ENCODE data around the gene TBC1D14. TPM values are rescaled to one million over a fixed set of nuclear protein-coding genes. Genes with fewer than 3 reads are reported as not detected.
A peak's percentile ranks its signal among the peaks of the same experiment; 100 is the strongest.

The TBC1D14 gene
- total RNA-seq, 1 donor from 2014 or later: 35.0 TPM

DNA sequence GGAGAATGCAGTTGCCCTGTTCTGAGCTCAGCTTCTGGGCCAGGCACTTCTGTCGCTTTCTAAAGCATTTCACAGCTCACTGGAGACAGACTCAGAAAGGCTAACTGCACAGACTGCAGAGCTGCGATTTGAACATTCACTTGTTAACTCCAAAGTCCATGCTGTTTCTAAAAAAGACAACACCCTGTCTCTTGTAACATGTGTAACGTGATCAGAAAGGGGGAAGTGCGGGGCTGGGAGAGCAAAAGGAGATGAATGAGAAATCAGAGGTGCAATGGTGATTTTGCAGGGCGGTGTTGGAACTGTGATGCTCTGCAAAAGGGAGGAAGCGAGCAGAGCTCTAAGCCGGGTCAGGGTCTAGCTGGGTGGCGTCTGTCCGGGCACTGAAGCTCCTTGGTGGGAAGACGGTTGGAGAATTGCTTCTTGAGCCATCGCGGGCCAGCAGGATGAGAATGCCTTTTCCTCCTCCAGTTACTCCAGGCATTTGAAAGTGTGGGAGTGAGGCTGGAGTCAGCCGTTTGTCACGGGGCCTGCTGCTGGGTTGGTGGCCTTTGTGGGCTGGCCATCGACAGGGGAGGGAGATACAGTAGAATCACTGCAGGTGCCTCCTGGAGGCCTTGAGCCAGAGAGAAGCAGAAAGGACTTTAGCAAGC lies 20.3 kb downstream of the TBC1D14 start:
- DNase-seq: no peak

DNA sequence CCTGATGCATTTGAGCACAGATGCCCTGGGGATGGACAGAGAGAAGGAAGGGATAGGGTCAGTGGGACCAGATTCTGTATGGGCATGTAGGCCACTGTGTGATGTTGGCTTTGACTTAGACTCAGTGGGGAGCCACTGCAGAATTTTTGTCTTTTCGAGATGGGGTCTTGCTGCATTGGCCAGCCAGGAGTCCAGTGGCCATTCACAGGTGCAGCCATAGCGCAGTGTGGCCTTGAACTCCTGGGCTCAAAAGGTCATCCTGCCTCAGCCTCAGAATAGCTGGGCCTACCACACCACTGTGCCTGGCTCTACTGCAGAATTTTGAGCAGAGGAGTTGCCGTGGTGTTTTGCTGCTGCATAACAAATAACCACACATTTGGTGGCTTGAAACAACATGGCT lies 22.8 kb downstream of the TBC1D14 start:
- DNase-seq: no peak

- DNase-seq: no peak
Measured at GRCh38 chr4:6932918-6933317, 23.3 kb downstream of the TBC1D14 start.

DNA sequence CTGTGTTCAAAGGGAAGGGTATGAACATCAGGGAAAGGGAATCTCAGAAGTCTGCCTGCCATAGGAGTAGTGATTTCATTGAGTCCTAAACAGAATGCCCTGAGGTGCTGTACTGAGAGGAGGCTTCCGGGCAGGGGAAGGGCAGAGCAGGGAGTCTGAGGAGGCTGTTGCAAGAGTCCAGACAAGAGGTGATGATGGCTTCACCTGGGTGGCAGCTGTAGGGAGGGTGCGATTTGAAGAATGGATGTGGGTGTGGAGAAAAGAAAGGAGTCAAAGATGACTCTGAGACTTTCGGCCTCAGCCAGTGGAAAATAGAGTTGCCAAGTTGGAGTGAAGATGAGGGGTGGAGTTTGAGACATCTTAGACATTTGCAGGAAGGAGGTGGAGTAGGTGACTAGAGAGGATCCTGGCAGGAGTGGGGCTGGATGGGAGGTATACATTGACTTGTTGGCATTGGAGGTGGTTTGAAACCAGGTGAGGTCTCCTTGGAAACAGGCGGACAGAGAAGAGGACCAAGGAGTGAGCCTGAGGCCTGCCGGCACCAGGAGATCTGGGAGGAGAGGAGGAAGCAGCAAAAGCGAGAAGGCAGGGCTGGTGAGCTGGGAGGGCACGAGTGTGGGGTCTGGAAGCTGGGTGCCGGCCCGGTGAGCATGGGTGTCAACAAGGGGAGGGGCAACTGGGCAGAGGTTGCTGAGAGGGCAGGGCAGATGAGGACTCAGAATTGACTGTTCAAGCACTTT lies 24.2 kb downstream of the TBC1D14 start:
- no peak for DNase-seq

- DNase-seq: no peak
Measured at GRCh38 chr4:6935965-6936364, 26.3 kb downstream of the TBC1D14 start.

- no peak for DNase-seq
Measured at GRCh38 chr4:6937201-6937600, 27.6 kb downstream of the TBC1D14 start.

DNA sequence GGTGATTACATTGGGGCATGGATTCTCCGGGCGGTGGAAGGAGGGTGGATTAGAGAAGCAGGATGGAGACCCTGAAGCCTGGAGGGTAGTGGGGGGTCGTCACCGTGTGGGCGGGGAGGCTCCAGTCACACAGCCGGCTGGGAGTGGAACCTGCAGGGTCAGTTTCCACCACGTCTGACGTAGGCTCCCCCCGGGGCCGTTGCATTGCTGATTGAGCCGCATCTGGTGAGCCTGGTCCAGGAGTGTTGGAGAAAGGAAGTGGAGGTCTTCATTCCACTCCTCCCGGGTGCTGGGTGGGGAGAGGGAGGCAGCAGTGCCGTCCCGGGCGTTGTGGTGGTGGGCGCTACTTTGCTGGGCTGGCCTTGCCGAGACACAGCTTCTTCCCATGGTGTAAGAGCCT lies 28.1 kb downstream of the TBC1D14 start:
- no peak for DNase-seq

DNA sequence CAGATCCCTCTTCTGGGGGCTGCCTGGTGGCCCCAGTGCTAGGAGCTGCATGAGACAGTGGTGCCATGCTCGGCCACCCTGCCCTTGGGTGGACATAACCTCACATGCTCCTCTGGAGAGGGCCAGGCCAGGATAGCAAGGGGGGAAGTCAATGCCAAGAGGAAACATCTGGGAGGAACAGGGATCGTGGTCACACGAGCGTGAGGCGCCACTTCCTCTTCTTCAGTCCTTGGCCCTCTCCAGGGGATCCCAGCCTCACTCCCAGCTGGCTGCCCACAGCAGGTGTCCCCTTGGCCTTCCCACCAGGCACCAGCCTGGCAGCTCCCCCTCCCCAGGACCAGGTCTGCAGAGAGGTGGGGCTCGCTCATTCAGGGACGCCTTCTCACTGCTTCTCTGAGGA lies 28.6 kb downstream of the TBC1D14 start:
- DNase-seq: no peak

GRCh38 chr4:6938647-6939271 lies 29.1 kb downstream of the TBC1D14 start:
- no peak for DNase-seq

GRCh38 chr4:6939761-6940743 lies 30.4 kb downstream of the TBC1D14 start:
- DNase-seq: no peak

GRCh38 chr4:6940744-6941137 lies 31.1 kb downstream of the TBC1D14 start:
- DNase-seq: no peak

- no peak for DNase-seq
Measured at GRCh38 chr4:6941796-6942195, 32.2 kb downstream of the TBC1D14 start.

DNA sequence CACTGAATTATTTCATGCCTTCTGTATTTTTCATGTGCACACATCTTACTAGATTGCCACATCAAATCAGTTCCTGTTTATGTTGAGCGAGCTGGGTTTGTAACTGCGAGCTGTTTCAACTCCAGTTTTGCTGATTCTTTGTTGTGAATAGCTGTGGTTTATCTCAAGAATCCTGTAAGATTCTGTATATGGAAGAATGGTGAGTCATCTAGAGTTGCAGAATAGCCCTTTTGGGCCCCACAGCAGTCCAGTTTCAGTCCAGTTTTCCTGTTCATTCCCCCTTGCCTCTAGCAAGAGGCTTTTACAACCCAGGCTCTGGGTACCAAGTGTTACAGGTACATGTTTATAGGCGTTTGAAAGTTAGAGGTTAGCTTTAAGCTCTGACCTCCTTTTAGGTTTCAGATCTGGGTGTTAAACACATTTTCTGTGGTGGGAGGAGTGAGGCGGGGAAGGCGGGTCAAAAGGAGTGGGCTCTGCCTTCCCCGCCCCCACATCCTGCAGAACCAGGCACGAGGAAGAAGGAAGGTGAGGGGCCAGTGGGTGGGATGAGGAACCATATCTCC lies 32.7 kb downstream of the TBC1D14 start:
- peak; percentile 61 for DNase-seq

DNA sequence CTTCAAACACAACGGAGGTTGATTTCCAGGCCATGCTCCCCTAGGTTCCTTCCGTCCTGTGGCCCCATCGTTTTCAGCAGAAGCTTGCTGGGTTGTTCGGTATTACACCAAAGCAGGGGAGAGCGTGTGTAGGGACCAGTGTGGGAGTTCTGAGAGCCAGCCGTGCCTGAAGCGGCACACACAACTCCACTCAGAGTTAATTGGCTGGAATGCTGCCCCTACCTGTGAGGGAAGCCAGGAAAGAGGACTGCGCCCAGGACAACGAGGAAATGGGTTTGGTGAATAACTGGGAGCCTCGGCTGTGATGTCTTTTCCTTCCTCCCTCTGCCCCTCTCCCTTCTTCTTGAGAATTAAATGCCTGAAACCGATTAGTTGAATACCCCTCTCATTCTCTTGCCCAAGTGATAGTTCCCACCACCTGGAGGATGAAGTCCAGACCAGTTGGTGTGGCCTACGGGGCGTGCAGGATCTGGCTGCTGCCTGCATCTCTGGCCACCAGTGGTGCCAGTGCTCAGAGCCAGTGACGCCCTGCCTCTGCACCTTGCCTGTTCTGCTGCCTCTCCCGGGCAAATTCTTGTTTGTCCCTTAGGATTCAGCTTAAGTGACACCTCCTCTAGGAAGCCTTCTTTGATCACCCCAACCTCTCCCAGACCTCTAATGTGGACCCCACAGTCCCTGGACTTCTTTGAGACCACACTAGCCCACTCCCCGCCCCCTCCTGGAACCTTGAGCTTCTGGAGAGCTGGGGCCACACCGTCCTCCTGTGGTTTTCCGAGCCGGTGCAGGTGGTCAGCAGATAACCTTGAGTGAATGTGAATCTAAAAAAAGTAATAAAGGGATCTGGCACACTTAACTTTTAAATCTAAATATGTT lies 33.6 kb downstream of the TBC1D14 start:
- DNase-seq: no peak

DNA sequence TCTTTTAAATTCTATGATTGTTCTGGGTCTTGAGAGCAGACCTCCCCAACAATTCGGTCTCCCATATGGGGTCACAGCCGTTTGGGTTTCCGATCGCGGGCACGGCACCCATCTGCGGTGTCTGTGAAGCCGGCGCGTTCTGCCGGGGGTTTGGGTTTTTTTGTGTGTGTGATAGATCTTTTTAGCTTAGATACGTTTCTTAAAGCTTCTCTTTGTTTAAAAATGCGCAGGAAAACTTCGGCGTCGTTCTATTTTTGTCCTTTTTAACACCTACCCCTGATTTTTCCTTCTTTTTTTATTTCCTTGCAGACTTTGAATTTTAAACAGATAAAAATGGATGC lies 34.2 kb downstream of the TBC1D14 start:
- DNase-seq: no peak

DNA sequence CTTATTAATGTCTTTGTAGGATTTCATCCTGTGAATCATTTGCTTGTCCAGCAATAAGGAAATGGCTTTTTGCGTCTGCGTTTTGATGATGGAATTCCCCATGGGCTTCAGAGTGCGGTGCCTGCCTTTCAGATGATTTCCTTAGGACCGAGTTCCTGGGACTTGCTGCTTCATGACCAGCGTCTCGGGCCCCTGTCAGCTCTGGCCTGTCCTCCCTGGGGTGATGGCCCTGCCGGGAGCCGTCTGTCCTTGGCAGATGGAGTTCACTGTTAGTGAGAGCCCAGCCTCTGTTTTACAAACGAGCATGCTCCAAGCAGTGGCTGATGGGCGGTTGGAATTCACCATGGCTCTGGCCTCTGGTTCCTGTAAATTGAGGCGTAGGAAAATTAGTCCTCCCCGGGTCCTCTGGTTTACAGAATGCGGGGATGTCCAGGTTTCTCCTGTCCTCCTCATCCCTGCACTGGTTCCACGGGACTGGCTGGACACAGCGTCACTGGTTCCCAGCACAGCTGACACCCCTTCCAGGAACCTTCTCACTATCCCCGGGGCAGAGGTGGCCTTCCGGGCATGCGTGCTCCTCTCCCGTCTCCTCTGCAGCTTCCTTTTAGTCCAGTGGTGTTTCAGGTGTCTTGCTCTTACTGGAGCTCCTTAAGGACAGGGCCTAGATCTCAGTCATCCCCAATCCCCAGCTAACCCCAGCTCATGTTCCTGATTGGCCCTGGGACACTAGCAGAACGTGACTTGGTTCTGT lies 34.9 kb downstream of the TBC1D14 start:
- no peak for DNase-seq

DNA sequence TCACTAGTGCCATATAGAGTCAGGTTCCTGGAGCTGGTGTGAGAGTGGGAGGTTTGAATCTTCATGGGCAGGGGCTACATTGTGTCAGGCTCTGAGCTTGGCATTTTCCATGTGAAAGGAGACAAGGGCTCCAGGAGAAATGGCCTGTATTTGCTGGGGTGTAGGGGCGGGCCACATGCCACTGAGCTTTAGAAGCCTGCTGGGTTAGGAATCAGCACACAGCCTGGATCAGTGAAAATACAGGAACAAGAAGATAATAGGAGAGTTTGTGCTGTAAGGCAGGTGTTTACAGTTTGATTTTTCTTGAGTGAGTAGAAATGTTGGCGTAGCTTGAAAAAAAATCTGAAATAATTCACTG lies 35.4 kb downstream of the TBC1D14 start:
- no peak for DNase-seq

- no peak for DNase-seq
Measured at GRCh38 chr4:6946497-6946896, 36.9 kb downstream of the TBC1D14 start.

DNA sequence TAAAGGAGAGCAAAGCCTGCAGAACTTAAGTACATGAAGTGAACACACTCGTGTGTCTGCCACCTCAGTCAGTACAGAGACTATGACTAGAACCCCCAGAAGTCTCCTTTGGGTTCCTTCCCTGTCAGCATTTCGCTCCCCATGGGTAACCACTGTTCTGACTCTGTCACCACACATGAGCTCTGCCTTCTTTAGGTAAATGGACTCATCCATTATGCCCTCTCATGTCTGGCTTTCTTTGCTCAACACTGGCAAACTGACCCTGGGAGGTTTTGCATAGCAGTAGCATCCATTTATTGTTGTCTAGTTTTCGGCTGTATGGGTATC lies 38.5 kb downstream of the TBC1D14 start:
- no peak for DNase-seq

DNA sequence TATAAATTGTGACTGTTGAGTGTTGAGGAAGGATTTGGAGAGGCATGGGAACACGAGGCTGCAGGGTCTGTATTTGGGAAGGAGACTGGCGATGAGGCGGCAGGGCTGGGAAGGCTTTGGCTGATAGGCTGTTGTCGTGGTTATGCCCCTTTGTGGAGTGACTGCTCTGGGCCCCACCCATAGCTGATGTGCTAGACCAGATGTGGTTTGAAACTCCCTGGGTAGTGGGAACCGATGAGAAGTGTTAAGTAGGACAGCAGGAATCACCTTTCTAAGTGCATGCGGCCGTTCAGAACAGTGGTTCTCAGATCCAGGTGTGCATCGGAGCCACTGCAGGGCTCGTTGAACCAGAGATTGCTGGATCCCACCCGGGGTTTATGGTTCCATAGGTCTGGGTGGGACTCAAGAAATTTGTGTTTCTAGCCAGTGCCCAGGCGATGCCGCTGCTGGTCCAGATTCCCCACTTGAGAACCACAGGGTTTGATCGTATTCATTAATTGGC lies 42.3 kb downstream of the TBC1D14 start:
- DNase-seq: no peak

All from skin of body (tissue), 2 donors.